GM23338 (cell line): Measurements from ENCODE around the gene APAF1. TPM values are rescaled to one million over a fixed set of nuclear protein-coding genes. Genes with fewer than 3 reads are reported as not detected.

Source experiments
- ATAC-seq: fragments of 200-7000 bp; cut with Tn5 transposase; 3 replicates; pipeline ENCODE4 v1.9.1; 2020
- DNase-seq: peaks from one replicate; pipeline ENCODE4 v3.0.0-alpha.2; 2015; ENCODE audit warnings: low spot score
- H2AFZ ChIP-seq: fragments of 200-600 bp; sonication (generic); 2 replicates; pipeline ENCODE4 v1.8.0; 2016; ENCODE audit warnings: antibody characterized with exemption, mild to moderate bottlenecking, moderate library complexity
- H3F3A ChIP-seq: fragments of 200-600 bp; sonication (generic); replicated peaks from 2 replicates; pipeline ENCODE4 v1.8.0; 2017; ENCODE audit warnings: antibody characterized with exemption, mixed run types, low read depth
- H3K27ac ChIP-seq: fragments of 200-600 bp; sonication (generic); 2 replicates; pipeline ENCODE4 v1.6.1; 2016; ENCODE audit warnings: low read depth
- H3K27me3 ChIP-seq: fragments of 200-600 bp; sonication (generic); 2 replicates; pipeline ENCODE4 v1.8.0; 2016; ENCODE audit warnings: mild to moderate bottlenecking, mixed run types, moderate library complexity; ENCODE audit not compliant: insufficient read depth
- H3K36me3 ChIP-seq: fragments of 200-600 bp; sonication (generic); 2 replicates; pipeline ENCODE4 v1.8.0; 2016; ENCODE audit warnings: mild to moderate bottlenecking; ENCODE audit not compliant: insufficient read depth
- H3K4me1 ChIP-seq: fragments of 200-600 bp; sonication (generic); 2 replicates; pipeline ENCODE4 v1.8.0; 2016; ENCODE audit warnings: mild to moderate bottlenecking, moderate library complexity; ENCODE audit not compliant: insufficient read depth
- H3K4me2 ChIP-seq: fragments of 200-600 bp; sonication (generic); 2 replicates; pipeline ENCODE4 v1.7.1; 2017; ENCODE audit warnings: mixed run types
- H3K4me3 ChIP-seq: fragments of 200-600 bp; sonication (generic); 2 replicates; pipeline ENCODE4 v1.6.1; 2016; ENCODE audit warnings: mixed run types
- H3K79me2 ChIP-seq: fragments of 200-600 bp; sonication (generic); replicated peaks from 2 replicates; pipeline ENCODE4 v1.8.0; 2017; ENCODE audit warnings: mild to moderate bottlenecking; ENCODE audit not compliant: insufficient read depth
- H3K9me2 ChIP-seq: fragments of 200-600 bp; sonication (generic); 2 replicates; pipeline ENCODE4 v1.8.0; 2017; ENCODE audit not compliant: insufficient read depth
- H4K20me1 ChIP-seq: fragments of 200-600 bp; sonication (generic); replicated peaks from 2 replicates; pipeline ENCODE4 v1.8.0; 2017; ENCODE audit warnings: mild to moderate bottlenecking; ENCODE audit not compliant: insufficient read depth
- H3K27ac Mint-ChIP-seq: 2 replicates; pipeline ENCODE4 v1.8.0; 2020; ENCODE audit warnings: inconsistent platforms, mild to moderate bottlenecking, moderate library complexity, mixed read lengths
- H3K27me3 Mint-ChIP-seq: 3 replicates; pipeline ENCODE4 v1.8.0; 2022; ENCODE audit warnings: low read depth, mild to moderate bottlenecking, moderate library complexity, mixed read lengths, inconsistent platforms; ENCODE audit not compliant: insufficient read depth, poor library complexity
- H3K36me3 Mint-ChIP-seq: 3 replicates; pipeline ENCODE4 v1.8.0; 2021; ENCODE audit warnings: low read depth, mild to moderate bottlenecking, inconsistent platforms, moderate library complexity, mixed read lengths
- H3K4me1 Mint-ChIP-seq: 3 replicates; pipeline ENCODE4 v1.8.0; 2020; ENCODE audit warnings: mild to moderate bottlenecking, inconsistent platforms, mixed read lengths
- H3K4me3 Mint-ChIP-seq: 3 replicates; pipeline ENCODE4 v1.8.0; 2021; ENCODE audit warnings: moderate library complexity, mild to moderate bottlenecking, inconsistent platforms, mixed read lengths
- H3K9me3 Mint-ChIP-seq: 3 replicates; pipeline ENCODE4 v1.8.0; 2020; ENCODE audit warnings: moderate library complexity, mild to moderate bottlenecking, inconsistent platforms, mixed read lengths
- CREB1 ChIP-seq: fragments of 250-450 bp; sonication (Bioruptor Pico); IDR thresholded peaks from 2 replicates; pipeline ENCODE4 v1.5.0; 2020; ENCODE audit warnings: low read depth, mild to moderate bottlenecking, moderate library complexity
- CTCF ChIP-seq, 2 experiments: fragments of 200-600 bp in 1 of 2; sonication (generic) in 1 of 2; conservative IDR thresholded peaks; 2 replicates each; pipeline versions ENCODE4 v1.5.1 to v1.6.1; 2016 to 2017; ENCODE audit warnings: antibody characterized with exemption in 2 of 2, low read depth in 2 of 2, mild to moderate bottlenecking in 2 of 2, moderate library complexity in 1 of 2
- ETS1 ChIP-seq: IDR thresholded peaks from 2 replicates; pipeline ENCODE4 v1.6.1; 2016; ENCODE audit warnings: antibody characterized with exemption
- EZH2 ChIP-seq: fragments of 200-600 bp; sonication (generic); IDR thresholded peaks from one replicate; pipeline ENCODE4 v1.8.0; 2017; ENCODE audit warnings: antibody characterized with exemption, mild to moderate bottlenecking, low read depth; ENCODE audit not compliant: unreplicated experiment
- EZH2phosphoT487 ChIP-seq: fragments of 200-600 bp; sonication (generic); IDR thresholded peaks from one replicate; pipeline ENCODE4 v1.8.1; 2018; ENCODE audit warnings: antibody characterized with exemption; ENCODE audit not compliant: unreplicated experiment
- JUNB ChIP-seq: IDR thresholded peaks from one replicate; pipeline ENCODE4 v1.6.1; 2016; ENCODE audit warnings: antibody characterized with exemption; ENCODE audit not compliant: unreplicated experiment
- NANOG ChIP-seq: IDR thresholded peaks from 2 replicates; pipeline ENCODE4 v1.6.1; 2016; ENCODE audit warnings: antibody characterized with exemption, borderline replicate concordance
- POLR2AphosphoS5 ChIP-seq: IDR thresholded peaks from 2 replicates; pipeline ENCODE4 v1.6.1; 2016; ENCODE audit warnings: antibody characterized with exemption, low read depth
- STAT1 ChIP-seq: IDR thresholded peaks from one replicate; pipeline ENCODE4 v1.6.1; 2016; ENCODE audit warnings: antibody characterized with exemption; ENCODE audit not compliant: unreplicated experiment
- ZNF114 ChIP-seq: fragments of 250-450 bp; sonication (Bioruptor Pico); IDR thresholded peaks from 2 replicates; pipeline ENCODE4 v1.5.0; 2020; ENCODE audit warnings: mild to moderate bottlenecking, moderate library complexity
- ZNF331 ChIP-seq: fragments of 250-450 bp; sonication (Bioruptor Pico); IDR thresholded peaks from 2 replicates; pipeline ENCODE4 v1.5.0; 2020; ENCODE audit warnings: low read depth, mild to moderate bottlenecking, moderate library complexity
- ZNF462 ChIP-seq: fragments of 250-450 bp; sonication (Bioruptor Pico); IDR thresholded peaks from 2 replicates; pipeline ENCODE4 v1.5.0; 2020; ENCODE audit warnings: mild to moderate bottlenecking, moderate library complexity
- polyA plus RNA-seq: library from polyadenylated mRNA; unstranded; fragments of >200 nt; fragmentation: Nextera tagmentation; extraction: Ambion mirVana; gene quantifications from 2 replicates; pipeline ENCODE4 v1.2.1, GENCODE V29; 2016
- total RNA-seq: library from RNA; depleted of rRNA; stranded (reverse); fragments of >200 nt; shearing (Covaris generic); gene quantifications from 2 replicates; pipeline ENCODE4 v1.2.3, GENCODE V29; 2014

The APAF1 gene
- total and polyA plus RNA-seq, 2 experiments from 2014 or later = 12.0 to 31.2 TPM

GRCh38 chr12:98771811-98772752 lies 127.0 kb downstream of the APAF1 start (continued):
- TF ChIP-seq CREB1 (CRISPR knock-in tag) = no peak
- no peak for TF ChIP-seq EZH2phosphoT487
- TF ChIP-seq JUNB = no peak
- TF ChIP-seq ZNF331 = no peak
- no peak for TF ChIP-seq ETS1

- ATAC-seq = no peak
- H3K4me3 ChIP-seq = no peak overlapping the region
- H3K27ac ChIP-seq = no peak overlapping the region
- H3K36me3 ChIP-seq = no peaks in the 10 kb centered on the region; the same call in 1 of the 2 replicates
- no peaks in the 10 kb centered on the region for H3K27me3 ChIP-seq
- H2AFZ ChIP-seq = no peak overlapping the region
- Mint-ChIP-seq H3K27me3 (no peaks in the 10 kb centered on the region), H3K4me3 (no peak overlapping the region), H3K27ac (no peak overlapping the region), H3K9me3 (peaks cover 4% of the 10 kb centered on the region; the same call in 2 of the 3 replicates), H3K4me1 (no peaks in the 10 kb centered on the region), H3K36me3 (peaks cover 8% of the 10 kb centered on the region)
- H3K79me2 ChIP-seq = no peaks in the 10 kb centered on the region
- no peaks in the 10 kb centered on the region for H3F3A ChIP-seq
- H3K4me2 ChIP-seq = no peak overlapping the region
- no peak for DNase-seq
- H3K9me2 ChIP-seq = no peaks in the 10 kb centered on the region
- no peaks in the 10 kb centered on the region for H4K20me1 ChIP-seq
- H3K4me1 ChIP-seq = no peaks in the 10 kb centered on the region
- no peak for TF ChIP-seq EZH2phosphoT487
- TF ChIP-seq STAT1 = no peak
- TF ChIP-seq ZNF462 (CRISPR knock-in tag) = no peak
- no peak for TF ChIP-seq JUNB
- TF ChIP-seq EZH2 = no peak
- TF ChIP-seq CTCF (conservative IDR thresholded peaks at IDR 0.05; ENCODE audit: low read depth in 2 of 2) = no peak
- no peak for TF ChIP-seq NANOG
- no peak for TF ChIP-seq ZNF114 (CRISPR knock-in tag)
- no peak for TF ChIP-seq POLR2AphosphoS5
These were observed 127.7 kb downstream of the APAF1 start for GRCh38 chr12:98772818-98773217.
